Effector memory CD8-positive, alpha-beta T cell (primary cell): ENCODE results near the gene LIPT2.

ENCODE experiments used
- ATAC-seq: fragments of 150-1000 bp; cut with Tn5 transposase; replicated peaks from 2 replicates; pipeline ENCODE4 v1.10.0; 2021; ENCODE audit warnings: mild to moderate bottlenecking, moderate library complexity
- DNase-seq, 3 experiments: peaks; one replicate each; pipeline ENCODE4 v3.0.0; 2021
- H3K27ac Mint-ChIP-seq, 2 donors: one replicate each; pipeline ENCODE4 v1.8.0; 2022; ENCODE audit warnings: mild to moderate bottlenecking in 2 of 2, mixed read lengths in 2 of 2, moderate library complexity in 2 of 2
- H3K27me3 Mint-ChIP-seq, 2 donors: one replicate each; pipeline ENCODE4 v1.8.0; 2022; ENCODE audit warnings: mixed read lengths in 2 of 2
- H3K36me3 Mint-ChIP-seq: one replicate; pipeline ENCODE4 v1.8.0; 2022; ENCODE audit warnings: mild to moderate bottlenecking, moderate library complexity, mixed read lengths; ENCODE audit not compliant: insufficient read depth
- H3K4me1 Mint-ChIP-seq, 2 donors: one replicate each; pipeline ENCODE4 v1.8.0; 2022; ENCODE audit warnings: low read depth in 2 of 2, mixed read lengths in 2 of 2
- H3K4me3 Mint-ChIP-seq, 2 donors: one replicate each; pipeline ENCODE4 v1.8.0; 2022; ENCODE audit warnings: mild to moderate bottlenecking in 2 of 2, mixed read lengths in 2 of 2, moderate library complexity in 2 of 2
- H3K9me3 Mint-ChIP-seq, 2 donors: one replicate each; pipeline ENCODE4 v1.8.0; 2022; ENCODE audit warnings: mixed read lengths in 2 of 2

The LIPT2 gene

DNA sequence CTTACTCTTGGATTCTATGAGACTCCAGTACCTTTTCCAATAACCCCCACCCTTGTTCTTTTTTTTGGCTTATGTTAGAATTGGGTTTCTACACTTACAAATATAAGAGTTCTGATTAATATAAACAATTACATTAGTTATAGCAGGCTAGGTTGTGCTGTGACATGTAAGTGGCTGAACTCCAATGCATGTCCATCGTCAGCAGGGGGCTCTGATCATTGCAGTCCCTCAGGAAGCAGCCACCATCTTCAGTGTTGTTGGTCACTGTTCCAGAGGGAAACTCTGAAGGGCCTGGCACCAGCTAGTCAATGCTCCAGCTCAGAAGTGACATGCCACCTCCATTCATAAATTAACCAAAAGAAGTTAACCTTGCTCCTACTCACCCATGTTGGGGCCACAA, 5.6 kb downstream of the LIPT2 start:
- Mint-ChIP-seq H3K36me3 (peaks cover 2% of the 10 kb centered on the region), H3K4me1 (peaks cover 5 to 6% of the 10 kb centered on the region in 2 donors), H3K4me3 (no peak overlapping the region), H3K9me3 (no peaks in the 10 kb centered on the region), H3K27ac (no peak overlapping the region), H3K27me3 (no peaks in the 10 kb centered on the region)
- no peak for ATAC-seq
- DNase-seq: no peak

GRCh38 chr11:74485868-74486267, 7.7 kb downstream of the LIPT2 start:
- DNase-seq: no peak
- peaks cover 0 to 5% of the 10 kb centered on the region in 2 donors for H3K4me1 Mint-ChIP-seq
- no peak overlapping the region for H3K27ac Mint-ChIP-seq
- no peaks in the 10 kb centered on the region for H3K27me3 Mint-ChIP-seq
- no peak for ATAC-seq
- H3K36me3 Mint-ChIP-seq: no peaks in the 10 kb centered on the region
- no peak overlapping the region for H3K4me3 Mint-ChIP-seq
- no peaks in the 10 kb centered on the region for H3K9me3 Mint-ChIP-seq

GRCh38 chr11:74480688-74481417, 12.7 kb downstream of the LIPT2 start:
- Mint-ChIP-seq H3K4me1 (no peaks in the 10 kb centered on the region), H3K27me3 (peaks cover 6 to 11% of the 10 kb centered on the region in 2 donors), H3K36me3 (no peaks in the 10 kb centered on the region), H3K9me3 (no peaks in the 10 kb centered on the region), H3K27ac (no peak overlapping the region), H3K4me3 (no peak overlapping the region)
- ATAC-seq (no peak), DNase-seq (no peak)

- no peak for ATAC-seq
- H3K36me3 Mint-ChIP-seq: no peaks in the 10 kb centered on the region
- no peaks in the 10 kb centered on the region for H3K9me3 Mint-ChIP-seq
- H3K27me3 Mint-ChIP-seq: peaks cover 6 to 11% of the 10 kb centered on the region in 2 donors
- no peak for DNase-seq
- H3K4me1 Mint-ChIP-seq: no peaks in the 10 kb centered on the region
- no peak overlapping the region for H3K27ac Mint-ChIP-seq
- H3K4me3 Mint-ChIP-seq: no peak overlapping the region
Observed at GRCh38 chr11:74479732-74480123, 13.8 kb downstream of the LIPT2 start.

DNA sequence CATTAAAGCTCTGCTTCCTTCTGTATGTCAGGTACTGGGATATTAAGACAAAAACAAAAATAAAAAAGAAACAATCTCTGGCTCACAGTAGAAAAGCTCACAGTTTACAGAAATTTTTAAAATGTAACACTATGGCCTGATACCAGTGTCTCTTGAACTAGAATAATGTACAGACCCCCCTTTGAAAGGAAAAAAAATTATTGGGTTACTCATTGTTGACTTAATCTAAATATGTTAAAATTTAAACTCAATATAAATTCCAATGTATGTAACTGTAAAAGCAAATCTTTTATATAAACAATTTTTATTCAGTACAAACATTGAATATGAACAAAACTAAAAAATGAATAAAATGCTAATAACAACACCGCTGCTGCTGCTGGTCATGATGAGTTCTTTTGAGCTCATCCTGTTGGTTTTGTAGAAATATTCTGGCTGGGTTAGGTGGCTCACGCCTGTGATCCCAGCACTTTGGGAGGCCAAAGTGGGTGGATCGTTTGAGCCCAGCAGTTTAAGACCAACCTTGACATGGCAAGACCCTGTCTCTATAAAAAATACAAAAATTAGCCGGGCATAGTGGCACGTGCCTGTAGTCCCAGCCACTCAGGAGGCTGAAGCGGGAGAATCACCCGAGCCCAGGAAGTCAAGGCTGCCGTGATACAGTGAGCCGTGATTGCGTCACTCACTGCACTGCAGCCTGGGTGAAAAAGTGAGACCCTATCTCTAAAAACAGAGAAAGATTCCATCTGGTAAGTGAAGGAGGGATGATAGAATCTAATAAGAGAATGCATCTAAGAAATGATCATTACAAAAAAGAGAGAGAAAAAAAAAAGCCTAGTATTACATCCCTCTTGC, 14.4 kb downstream of the LIPT2 start:
- Mint-ChIP-seq H3K4me1 (no peaks in the 10 kb centered on the region), H3K36me3 (no peaks in the 10 kb centered on the region), H3K9me3 (no peaks in the 10 kb centered on the region), H3K27me3 (peaks cover 6 to 14% of the 10 kb centered on the region in 2 donors), H3K27ac (no peak overlapping the region), H3K4me3 (no peak overlapping the region)
- ATAC-seq (no peak), DNase-seq (no peak)

GRCh38 chr11:74476536-74476935, 17.0 kb downstream of the LIPT2 start:
- H3K27me3 Mint-ChIP-seq: peaks cover 18 to 36% of the 10 kb centered on the region in 2 donors
- H3K36me3 Mint-ChIP-seq: no peaks in the 10 kb centered on the region
- ATAC-seq: no peak
- no peaks in the 10 kb centered on the region for H3K9me3 Mint-ChIP-seq
- H3K4me3 Mint-ChIP-seq: no peak overlapping the region
- no peak overlapping the region for H3K27ac Mint-ChIP-seq
- no peaks in the 10 kb centered on the region for H3K4me1 Mint-ChIP-seq
- no peak for DNase-seq

DNA sequence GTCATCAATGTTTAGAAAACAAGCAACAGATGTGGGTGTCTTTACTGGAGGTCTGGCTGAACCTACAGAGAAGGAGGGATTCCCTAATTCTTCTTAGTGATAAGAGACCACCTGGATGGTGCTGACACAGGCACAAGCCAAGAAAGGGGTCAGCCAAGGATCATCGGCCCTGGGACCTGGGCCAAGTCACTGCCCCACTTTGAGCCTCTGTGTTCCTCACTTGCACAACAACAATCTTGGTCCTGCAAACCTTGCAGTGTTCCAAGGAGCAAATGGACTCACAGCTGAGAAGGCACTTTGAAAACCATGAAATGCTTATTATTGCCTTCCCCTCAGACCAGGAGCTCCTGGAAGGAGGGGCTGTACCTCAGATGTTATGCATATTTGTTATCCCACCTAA, 19.2 kb downstream of the LIPT2 start:
- no peaks in the 10 kb centered on the region for H3K9me3 Mint-ChIP-seq
- no peaks in the 10 kb centered on the region for H3K36me3 Mint-ChIP-seq
- DNase-seq (no peak), ATAC-seq (no peak)
- H3K4me1 Mint-ChIP-seq: no peaks in the 10 kb centered on the region
- no peak overlapping the region for H3K4me3 Mint-ChIP-seq
- no peak overlapping the region for H3K27ac Mint-ChIP-seq
- peaks cover 25 to 46% of the 10 kb centered on the region in 2 donors for H3K27me3 Mint-ChIP-seq

DNA sequence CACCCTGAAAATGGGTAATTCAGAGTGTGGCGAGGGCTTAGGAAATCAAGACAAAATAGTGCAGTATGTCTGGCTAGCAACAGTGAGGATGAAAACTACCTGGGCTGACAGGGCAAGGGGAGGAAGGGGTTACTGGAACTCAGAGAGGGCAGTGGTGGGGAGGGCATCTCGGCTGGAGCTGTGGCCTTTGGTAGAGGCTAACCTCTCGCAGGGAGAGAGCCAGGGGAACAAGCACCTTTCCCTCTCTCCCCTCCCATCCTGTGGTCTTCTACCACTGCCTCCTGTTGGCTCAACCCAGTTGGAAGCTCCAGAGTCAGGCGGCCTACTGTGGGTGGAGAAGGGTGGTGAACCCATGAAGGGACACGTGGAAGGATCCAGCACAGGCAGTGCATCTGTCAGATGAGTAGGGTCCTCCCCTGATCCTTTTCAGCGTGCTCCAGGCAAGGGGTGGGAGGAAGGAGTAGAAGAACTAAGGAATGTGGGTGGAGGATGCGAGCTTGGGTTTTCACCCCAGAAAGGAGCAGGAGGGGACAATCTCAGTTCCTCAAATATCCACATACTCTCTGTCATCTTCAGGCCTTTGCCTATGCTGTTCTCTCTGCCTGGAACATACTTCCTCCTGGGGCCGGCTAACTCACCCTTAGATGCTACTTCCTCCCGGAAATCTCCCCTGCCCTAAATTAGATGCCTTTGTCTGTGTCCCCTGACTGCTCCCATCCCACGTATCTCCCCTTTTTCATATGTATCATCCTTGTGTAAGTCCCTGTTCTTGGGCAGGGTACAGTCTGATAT, 19.9 kb downstream of the LIPT2 start:
- H3K27ac Mint-ChIP-seq: no peak overlapping the region
- H3K4me1 Mint-ChIP-seq: no peaks in the 10 kb centered on the region
- no peak for DNase-seq
- no peak overlapping the region for H3K4me3 Mint-ChIP-seq
- no peaks in the 10 kb centered on the region for H3K36me3 Mint-ChIP-seq
- no peaks in the 10 kb centered on the region for H3K9me3 Mint-ChIP-seq
- no peak for ATAC-seq
- peaks cover 28 to 50% of the 10 kb centered on the region in 2 donors for H3K27me3 Mint-ChIP-seq

DNA sequence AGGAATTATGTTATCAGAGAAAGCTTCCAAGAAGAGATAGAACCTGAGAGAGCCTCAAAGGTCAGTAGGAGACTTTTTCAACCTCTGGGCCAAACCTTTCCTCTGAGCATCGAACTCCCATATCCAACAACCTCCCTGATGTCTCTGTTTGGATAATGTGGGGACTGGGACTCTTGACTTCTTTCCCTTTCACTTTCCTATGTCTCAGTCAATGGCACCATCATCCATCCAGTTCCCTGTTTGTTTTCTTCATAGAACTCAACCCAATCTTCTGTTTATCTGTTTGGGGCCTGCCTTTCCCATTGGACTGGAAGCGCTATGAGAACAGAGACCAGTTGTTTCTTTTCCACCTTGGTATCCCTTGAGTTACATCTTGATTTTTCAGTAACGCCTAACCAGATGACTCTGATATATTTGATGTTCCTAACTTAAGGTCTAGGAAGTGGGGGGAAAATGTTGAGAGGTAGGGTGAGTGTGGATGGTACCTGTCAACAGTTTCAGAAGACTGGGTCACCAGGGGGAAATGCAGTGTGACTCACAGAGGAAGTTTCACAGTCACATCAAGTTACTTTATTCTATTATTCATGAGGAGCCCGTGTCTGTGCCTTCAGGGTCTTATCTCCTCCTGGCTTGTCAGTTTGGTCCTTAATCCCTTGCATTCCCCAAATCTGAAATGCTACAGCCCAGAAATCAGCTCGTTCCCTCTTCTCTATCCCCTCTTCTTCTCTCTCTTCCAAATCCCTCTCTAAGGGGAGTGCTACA, 21.7 kb downstream of the LIPT2 start:
- no peak overlapping the region for H3K27ac Mint-ChIP-seq
- no peaks in the 10 kb centered on the region for H3K9me3 Mint-ChIP-seq
- ATAC-seq: no peak
- no peak overlapping the region for H3K4me3 Mint-ChIP-seq
- DNase-seq: no peak
- no peaks in the 10 kb centered on the region for H3K4me1 Mint-ChIP-seq
- H3K27me3 Mint-ChIP-seq: peaks cover 38 to 61% of the 10 kb centered on the region in 2 donors
- H3K36me3 Mint-ChIP-seq: no peaks in the 10 kb centered on the region

GRCh38 chr11:74471037-74471436, 22.5 kb downstream of the LIPT2 start:
- DNase-seq (no peak), ATAC-seq (no peak)
- no peaks in the 10 kb centered on the region for H3K9me3 Mint-ChIP-seq
- no peak overlapping the region for H3K27ac Mint-ChIP-seq
- no peak overlapping the region for H3K4me3 Mint-ChIP-seq
- H3K4me1 Mint-ChIP-seq: no peaks in the 10 kb centered on the region
- peaks cover 41 to 61% of the 10 kb centered on the region in 2 donors for H3K27me3 Mint-ChIP-seq
- H3K36me3 Mint-ChIP-seq: no peaks in the 10 kb centered on the region

DNA sequence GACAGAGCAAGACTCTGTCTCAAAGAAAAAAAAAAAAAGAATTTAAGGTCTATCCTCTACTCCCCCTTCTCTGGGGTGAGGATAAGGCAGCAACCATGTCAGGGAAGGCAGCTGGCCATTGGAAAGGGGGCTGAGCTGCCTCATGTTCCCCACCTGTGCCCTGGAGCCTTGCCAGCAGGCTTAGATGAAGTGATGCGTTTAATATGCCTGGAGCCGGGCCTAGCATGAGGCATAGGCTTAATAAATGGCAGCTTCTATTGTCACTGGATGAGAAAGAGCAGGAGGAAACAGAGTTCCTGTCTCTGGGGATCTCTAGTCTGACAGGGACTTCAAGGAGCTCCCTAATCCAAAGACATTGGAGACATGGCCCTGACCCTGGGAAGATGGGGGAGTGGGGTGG, 23.0 kb downstream of the LIPT2 start:
- Mint-ChIP-seq H3K27ac (no peak overlapping the region), H3K4me1 (no peaks in the 10 kb centered on the region), H3K4me3 (no peak overlapping the region), H3K36me3 (no peaks in the 10 kb centered on the region), H3K9me3 (no peaks in the 10 kb centered on the region), H3K27me3 (peaks cover 46 to 66% of the 10 kb centered on the region in 2 donors)
- ATAC-seq (no peak), DNase-seq (no peak)

GRCh38 chr11:74468936-74469335, 24.6 kb downstream of the LIPT2 start:
- H3K36me3 Mint-ChIP-seq: no peaks in the 10 kb centered on the region
- H3K4me3 Mint-ChIP-seq: no peak overlapping the region
- DNase-seq (no peak), ATAC-seq (no peak)
- no peak overlapping the region for H3K27ac Mint-ChIP-seq
- H3K27me3 Mint-ChIP-seq: peaks cover 53 to 78% of the 10 kb centered on the region in 2 donors
- no peaks in the 10 kb centered on the region for H3K4me1 Mint-ChIP-seq
- H3K9me3 Mint-ChIP-seq: no peaks in the 10 kb centered on the region

GRCh38 chr11:74468521-74468920, 25.0 kb downstream of the LIPT2 start:
- no peak overlapping the region for H3K27ac Mint-ChIP-seq
- no peaks in the 10 kb centered on the region for H3K9me3 Mint-ChIP-seq
- no peak for DNase-seq
- H3K27me3 Mint-ChIP-seq: peaks cover 53 to 78% of the 10 kb centered on the region in 2 donors
- no peaks in the 10 kb centered on the region for H3K36me3 Mint-ChIP-seq
- ATAC-seq: no peak
- H3K4me3 Mint-ChIP-seq: no peak overlapping the region
- H3K4me1 Mint-ChIP-seq: no peaks in the 10 kb centered on the region
